ENCODE results near the gene GRN. TPM values are rescaled to one million over a fixed set of nuclear protein-coding genes. Genes with fewer than 3 reads are reported as not detected.

Gene GRN
- total and polyA plus RNA-seq, 2 donors (not counting 3 experiments of a cell fraction or from before 2014, with no cell fraction given), result 343 to 1,034 TPM

- BruUV-seq (replicated peaks), result no TSS peak
- dilution Hi-C loops (cut with MboI; ENCODE audit: extremely low pct_ligation_motif_present, low sequenced_read_pairs), result no loop called here
- Histone ChIP-seq H3K4me3 (replicated peaks in 1 of 3; ENCODE audit: insufficient read depth in 1 of 3, low read depth in 1 of 3, low read length in 3 of 3) (no peak overlapping the region), H3K9ac (replicated peaks; ENCODE audit: extremely low read depth, insufficient read depth, low read length) (no peak overlapping the region), H4K20me1 (replicated peaks; ENCODE audit: control insufficient read depth, extremely low read depth, insufficient read depth, low read length) (no peaks in the 10 kb centered on the region), H3K4me1 (ENCODE audit: control insufficient read depth, extremely low read depth, insufficient read depth, low read length) (no peaks in the 10 kb centered on the region), H3K27me3 (ENCODE audit: control insufficient read depth in 2 of 2, insufficient read depth in 2 of 2, low read length in 2 of 2) (peaks cover 0 to 3% of the 10 kb centered on the region in 2 experiments), H3K9me1 (replicated peaks; ENCODE audit: control insufficient read depth, extremely low read depth, insufficient read depth, low read length) (no peaks in the 10 kb centered on the region), H2AFZ (ENCODE audit: low read depth, low read length) (no peak overlapping the region), H3K36me3 (ENCODE audit: control insufficient read depth in 2 of 2, extremely low read depth in 1 of 2, insufficient read depth in 2 of 2, low read length in 2 of 2) (no peaks in the 10 kb centered on the region), H3K9me3 (replicated peaks; ENCODE audit: control insufficient read depth, insufficient read depth, low read length) (no peaks in the 10 kb centered on the region), H3K4me2 (ENCODE audit: insufficient read depth, low read length) (no peak overlapping the region), H3K27ac (ENCODE audit: insufficient read depth, low read depth, low read length) (no peak overlapping the region), H3K79me2 (ENCODE audit: control insufficient read depth, insufficient read depth, low read length) (no peaks in the 10 kb centered on the region)
- DNase-seq (ENCODE audit: low read depth, low spot score) (no peak), FAIRE-seq (no peak)
- TF ChIP-seq FOS (IDR thresholded peaks at IDR 0.05; ENCODE audit: borderline replicate concordance, insufficient read depth, low read length), result no peak
- TF ChIP-seq MAX (IDR thresholded peaks at IDR 0.05; ENCODE audit: insufficient read depth, insufficient read length), result no peak
- no peak for TF ChIP-seq JUN (IDR thresholded peaks at IDR 0.05; ENCODE audit: borderline replicate concordance, insufficient read depth, insufficient read length, low read depth)
- no peak for TF ChIP-seq GATA2 (IDR thresholded peaks at IDR 0.05; ENCODE audit: insufficient read depth, insufficient read length, low read depth, low read length)
- ChIA-PET POLR2A (no interaction called here), CTCF (interaction anchor here (1.5 to 1.6 kb wide), 2 partner anchors 15 to 145 kb away, joined by 4 to 6 read pairs; partner anchors contain the start of gene FAM171A2)
- intact Hi-C loops (cut with micrococcal nuclease), result no loop called here
Measured at GRCh38 chr17:44378171-44378705, 33.1 kb downstream of the GRN start.

GRCh38 chr17:44379887-44380286, 34.8 kb downstream of the GRN start:
- POLR2A ChIA-PET, result no interaction called here
- H3K27me3 ChIP-seq (ENCODE audit: control insufficient read depth in 2 of 2, insufficient read depth in 2 of 2, low read length in 2 of 2), result peaks cover 7 to 13% of the 10 kb centered on the region in 2 experiments
- H3K9ac ChIP-seq (replicated peaks; ENCODE audit: extremely low read depth, insufficient read depth, low read length), result no peak overlapping the region
- H2AFZ ChIP-seq (ENCODE audit: low read depth, low read length), result no peak overlapping the region
- no peak for DNase-seq (ENCODE audit: low read depth, low spot score)
- no peak overlapping the region for H3K27ac ChIP-seq (ENCODE audit: insufficient read depth, low read depth, low read length)
- peaks cover under 1% of the 10 kb centered on the region for H3K4me1 ChIP-seq (ENCODE audit: control insufficient read depth, extremely low read depth, insufficient read depth, low read length)
- intact Hi-C loops (cut with micrococcal nuclease) (no loop called here), dilution Hi-C loops (cut with MboI; ENCODE audit: extremely low pct_ligation_motif_present, low sequenced_read_pairs) (no loop called here)
- CTCF ChIA-PET, result interaction anchor here (0.9 kb wide), 1 partner anchor 143 kb away, joined by 5 read pairs; no protein-coding TSS in a partner anchor
- no peak overlapping the region for H3K4me2 ChIP-seq (ENCODE audit: insufficient read depth, low read length)
- H4K20me1 ChIP-seq (replicated peaks; ENCODE audit: control insufficient read depth, extremely low read depth, insufficient read depth, low read length), result no peaks in the 10 kb centered on the region
- no peaks in the 10 kb centered on the region for H3K79me2 ChIP-seq (ENCODE audit: control insufficient read depth, insufficient read depth, low read length)
- no peak for TF ChIP-seq MAX (IDR thresholded peaks at IDR 0.05; ENCODE audit: insufficient read depth, insufficient read length)
- TF ChIP-seq CTCF (IDR thresholded peaks at IDR 0.05; ENCODE audit: extremely low read depth in 1 of 2, insufficient read depth in 1 of 2, low read depth in 1 of 2, low read length in 2 of 2), result no peak
- TF ChIP-seq FOS (IDR thresholded peaks at IDR 0.05; ENCODE audit: borderline replicate concordance, insufficient read depth, low read length), result no peak
- TF ChIP-seq GATA2 (IDR thresholded peaks at IDR 0.05; ENCODE audit: insufficient read depth, insufficient read length, low read depth, low read length), result no peak
- TF ChIP-seq MYC (IDR thresholded peaks at IDR 0.05; ENCODE audit: low read depth, low read length), result no peak
- TF ChIP-seq JUN (IDR thresholded peaks at IDR 0.05; ENCODE audit: borderline replicate concordance, insufficient read depth, insufficient read length, low read depth), result no peak
- no peak for TF ChIP-seq POLR2AphosphoS5 (IDR thresholded peaks at IDR 0.05; ENCODE audit: insufficient read depth, low read depth, low read length)
- TF ChIP-seq EZH2 (IDR thresholded peaks at IDR 0.05; ENCODE audit: borderline replicate concordance, low read depth, low read length, severe bottlenecking), result no peak
- TF ChIP-seq POLR2A (IDR thresholded peaks at IDR 0.05; ENCODE audit: low read depth, low read length), result no peak
- no peak for FAIRE-seq
- no TSS peak for BruUV-seq (replicated peaks)
- no peaks in the 10 kb centered on the region for H3K9me1 ChIP-seq (replicated peaks; ENCODE audit: control insufficient read depth, extremely low read depth, insufficient read depth, low read length)
- no peak overlapping the region for H3K4me3 ChIP-seq (replicated peaks in 1 of 3; ENCODE audit: insufficient read depth in 1 of 3, low read depth in 1 of 3, low read length in 3 of 3)
- H3K36me3 ChIP-seq (ENCODE audit: control insufficient read depth in 2 of 2, extremely low read depth in 1 of 2, insufficient read depth in 2 of 2, low read length in 2 of 2), result no peaks in the 10 kb centered on the region
- H3K9me3 ChIP-seq (replicated peaks; ENCODE audit: control insufficient read depth, insufficient read depth, low read length), result no peaks in the 10 kb centered on the region

Data from endothelial cell of umbilical vein (primary cell).